ENCODE results near the gene SLC12A2.

- TF ChIP-seq, protein P1, sequence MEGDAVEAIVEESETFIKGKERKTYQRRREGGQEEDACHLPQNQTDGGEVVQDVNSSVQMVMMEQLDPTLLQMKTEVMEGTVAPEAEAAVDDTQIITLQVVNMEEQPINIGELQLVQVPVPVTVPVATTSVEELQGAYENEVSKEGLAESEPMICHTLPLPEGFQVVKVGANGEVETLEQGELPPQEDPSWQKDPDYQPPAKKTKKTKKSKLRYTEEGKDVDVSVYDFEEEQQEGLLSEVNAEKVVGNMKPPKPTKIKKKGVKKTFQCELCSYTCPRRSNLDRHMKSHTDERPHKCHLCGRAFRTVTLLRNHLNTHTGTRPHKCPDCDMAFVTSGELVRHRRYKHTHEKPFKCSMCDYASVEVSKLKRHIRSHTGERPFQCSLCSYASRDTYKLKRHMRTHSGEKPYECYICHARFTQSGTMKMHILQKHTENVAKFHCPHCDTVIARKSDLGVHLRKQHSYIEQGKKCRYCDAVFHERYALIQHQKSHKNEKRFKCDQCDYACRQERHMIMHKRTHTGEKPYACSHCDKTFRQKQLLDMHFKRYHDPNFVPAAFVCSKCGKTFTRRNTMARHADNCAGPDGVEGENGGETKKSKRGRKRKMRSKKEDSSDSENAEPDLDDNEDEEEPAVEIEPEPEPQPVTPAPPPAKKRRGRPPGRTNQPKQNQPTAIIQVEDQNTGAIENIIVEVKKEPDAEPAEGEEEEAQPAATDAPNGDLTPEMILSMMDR (conservative IDR thresholded peaks at IDR 0.05), result no peak
- no peak for TF ChIP-seq ZFX (IDR thresholded peaks at IDR 0.05)
Measured at GRCh38 chr5:128052780-128053179, 30.8 kb upstream of the SLC12A2 start.
